ENCODE data around the gene EXOC2.

DNA sequence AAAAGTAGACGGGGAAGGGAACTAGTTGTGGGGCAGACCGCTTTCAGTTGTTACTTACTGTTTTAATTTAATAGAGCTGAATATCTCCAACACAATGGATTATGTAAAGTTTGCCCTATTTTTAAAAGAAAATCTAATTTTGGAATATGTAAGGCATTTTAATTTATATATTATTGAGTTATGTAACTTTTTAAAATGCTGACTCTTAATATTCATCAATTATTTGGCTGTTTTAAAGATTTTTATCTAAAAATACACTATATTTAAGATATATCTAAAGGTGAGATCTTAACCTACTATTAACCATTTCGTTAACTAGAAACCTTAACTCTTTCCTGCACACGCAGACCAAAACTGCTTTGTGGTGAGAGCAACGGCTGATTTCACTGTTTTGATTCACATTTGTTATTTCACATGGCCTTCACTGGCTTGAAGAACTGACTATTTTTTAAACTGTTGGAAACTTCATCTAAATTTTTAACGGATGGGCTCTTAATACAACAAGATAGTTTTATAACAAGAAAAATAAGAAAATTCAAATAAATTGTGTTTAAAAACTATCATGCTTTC, 123.9 kb downstream of the EXOC2 start:
- no peak for TF ChIP-seq POLR2AphosphoS5 (IDR thresholded peaks at IDR 0.05)
- TF ChIP-seq, protein P1, sequence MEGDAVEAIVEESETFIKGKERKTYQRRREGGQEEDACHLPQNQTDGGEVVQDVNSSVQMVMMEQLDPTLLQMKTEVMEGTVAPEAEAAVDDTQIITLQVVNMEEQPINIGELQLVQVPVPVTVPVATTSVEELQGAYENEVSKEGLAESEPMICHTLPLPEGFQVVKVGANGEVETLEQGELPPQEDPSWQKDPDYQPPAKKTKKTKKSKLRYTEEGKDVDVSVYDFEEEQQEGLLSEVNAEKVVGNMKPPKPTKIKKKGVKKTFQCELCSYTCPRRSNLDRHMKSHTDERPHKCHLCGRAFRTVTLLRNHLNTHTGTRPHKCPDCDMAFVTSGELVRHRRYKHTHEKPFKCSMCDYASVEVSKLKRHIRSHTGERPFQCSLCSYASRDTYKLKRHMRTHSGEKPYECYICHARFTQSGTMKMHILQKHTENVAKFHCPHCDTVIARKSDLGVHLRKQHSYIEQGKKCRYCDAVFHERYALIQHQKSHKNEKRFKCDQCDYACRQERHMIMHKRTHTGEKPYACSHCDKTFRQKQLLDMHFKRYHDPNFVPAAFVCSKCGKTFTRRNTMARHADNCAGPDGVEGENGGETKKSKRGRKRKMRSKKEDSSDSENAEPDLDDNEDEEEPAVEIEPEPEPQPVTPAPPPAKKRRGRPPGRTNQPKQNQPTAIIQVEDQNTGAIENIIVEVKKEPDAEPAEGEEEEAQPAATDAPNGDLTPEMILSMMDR (IDR thresholded peaks at IDR 0.05): no peak

Data from transverse colon (tissue), 4 donors.